ENCODE results near the gene GSK3B. TPM values are rescaled to one million over a fixed set of nuclear protein-coding genes. Genes with fewer than 3 reads are reported as not detected.

The GSK3B gene
- total and polyA plus RNA-seq, 2 donors (not counting 1 experiment from before 2014, with no cell fraction given) = 12.3 to 33.3 TPM

GRCh38 chr3:119873646-119874045 lies 220.6 kb downstream of the GSK3B start:
- peaks cover 5% of the 10 kb centered on the region for H3K4me1 Mint-ChIP-seq
- Histone ChIP-seq H3K79me2 (ENCODE audit: control insufficient read depth, insufficient read depth, low read length) (no peaks in the 10 kb centered on the region), H3K4me2 (replicated peaks; ENCODE audit: low read depth, low read length, poor library complexity, severe bottlenecking) (no peak overlapping the region), H2AFZ (ENCODE audit: insufficient read depth, low read depth, low read length, poor library complexity, severe bottlenecking) (no peak overlapping the region), H3K9ac (ENCODE audit: low read length) (no peak overlapping the region), H3K36me3 (replicated peaks in 1 of 2; ENCODE audit: control extremely low read depth in 1 of 2, control insufficient read depth in 1 of 2, extremely low read depth in 1 of 2, insufficient read depth in 2 of 2, low read length in 1 of 2) (peaks cover 0 to 3% of the 10 kb centered on the region in 2 experiments), H3K27ac (ENCODE audit: low read length in 2 of 2) (no peak overlapping the region), H3K9me3 (ENCODE audit: control extremely low read depth in 1 of 3, control insufficient read depth in 2 of 3, insufficient read depth in 1 of 3, low read length in 2 of 3) (peaks cover 0 to 1% (median 0%) of the 10 kb centered on the region in 3 donors), H4K20me1 (ENCODE audit: control insufficient read depth, insufficient read depth, low read length, poor library complexity, severe bottlenecking) (no peaks in the 10 kb centered on the region), H3K4me1 (ENCODE audit: control insufficient read depth in 2 of 2, insufficient read depth in 2 of 2, low read length in 2 of 2) (no peaks in the 10 kb centered on the region), H3K4me3 (ENCODE audit: control extremely low read depth in 1 of 5, extremely low read depth in 1 of 5, insufficient read depth in 1 of 5, low read depth in 2 of 5, low read length in 4 of 5) (no peak overlapping the region), H3K27me3 (replicated peaks in 1 of 4; ENCODE audit: control extremely low read depth in 1 of 4, control insufficient read depth in 3 of 4, insufficient read depth in 4 of 4, low read length in 3 of 4) (no peaks in the 10 kb centered on the region)
- ATAC-seq (ENCODE audit: low read depth) (no peak), DNase-seq (no peak)
- WGBS (ENCODE audit: insufficient coverage) = no CpG with 5 or more reads among the region's 2 CpGs
- no peaks in the 10 kb centered on the region for H3K9me3 Mint-ChIP-seq (ENCODE audit: insufficient read depth)
- intact Hi-C loops (cut with micrococcal nuclease) = no loop called here
- H3K27me3 Mint-ChIP-seq = no peaks in the 10 kb centered on the region
- POLR2A ChIA-PET = no interaction called here
- CTCF ChIA-PET = interaction anchor here (1.2 kb wide), 1 partner anchor 688 kb away, joined by 3 read pairs; no protein-coding TSS in a partner anchor
- H3K4me3 Mint-ChIP-seq = no peak overlapping the region
- H3K27ac Mint-ChIP-seq = no peak overlapping the region
- no peak for TF ChIP-seq EZH2 (IDR thresholded peaks at IDR 0.05; ENCODE audit: borderline replicate concordance, insufficient read depth, low read depth, low read length, poor library complexity, severe bottlenecking)
- TF ChIP-seq CTCF (IDR thresholded peaks at IDR 0.05) = no peak

- H3K4me2 ChIP-seq (replicated peaks; ENCODE audit: low read depth, low read length, poor library complexity, severe bottlenecking) = no peak overlapping the region
- Mint-ChIP-seq H3K9me3 (ENCODE audit: insufficient read depth) (no peaks in the 10 kb centered on the region), H3K4me1 (peaks cover 10% of the 10 kb centered on the region), H3K27ac (no peak overlapping the region), H3K27me3 (no peaks in the 10 kb centered on the region), H3K4me3 (no peak overlapping the region)
- ATAC-seq (ENCODE audit: low read depth) (no peak), DNase-seq (no peak)
- H3K79me2 ChIP-seq (ENCODE audit: control insufficient read depth, insufficient read depth, low read length) = no peaks in the 10 kb centered on the region
- peaks cover 0 to 6% of the 10 kb centered on the region in 2 donors for H3K4me1 ChIP-seq (ENCODE audit: control insufficient read depth in 2 of 2, insufficient read depth in 2 of 2, low read length in 2 of 2)
- no peak overlapping the region for H3K27ac ChIP-seq (ENCODE audit: low read length in 2 of 2)
- no CpG with 5 or more reads among the region's 2 CpGs for WGBS (ENCODE audit: insufficient coverage)
- H3K36me3 ChIP-seq (replicated peaks in 1 of 2; ENCODE audit: control extremely low read depth in 1 of 2, control insufficient read depth in 1 of 2, extremely low read depth in 1 of 2, insufficient read depth in 2 of 2, low read length in 1 of 2) = peaks cover 0 to 3% of the 10 kb centered on the region in 2 experiments
- H3K27me3 ChIP-seq (replicated peaks in 1 of 4; ENCODE audit: control extremely low read depth in 1 of 4, control insufficient read depth in 3 of 4, insufficient read depth in 4 of 4, low read length in 3 of 4) = no peaks in the 10 kb centered on the region
- no peak overlapping the region for H2AFZ ChIP-seq (ENCODE audit: insufficient read depth, low read depth, low read length, poor library complexity, severe bottlenecking)
- intact Hi-C loops (cut with micrococcal nuclease) = no loop called here
- no peak overlapping the region for H3K4me3 ChIP-seq (ENCODE audit: control extremely low read depth in 1 of 5, extremely low read depth in 1 of 5, insufficient read depth in 1 of 5, low read depth in 2 of 5, low read length in 4 of 5)
- H3K9me3 ChIP-seq (ENCODE audit: control extremely low read depth in 1 of 3, control insufficient read depth in 2 of 3, insufficient read depth in 1 of 3, low read length in 2 of 3) = peaks cover 0 to 1% (median 0%) of the 10 kb centered on the region in 3 donors
- ChIA-PET POLR2A (no interaction called here), CTCF (no interaction called here)
- H3K9ac ChIP-seq (ENCODE audit: low read length) = no peak overlapping the region
- no peaks in the 10 kb centered on the region for H4K20me1 ChIP-seq (ENCODE audit: control insufficient read depth, insufficient read depth, low read length, poor library complexity, severe bottlenecking)
- TF ChIP-seq CTCF (IDR thresholded peaks at IDR 0.05) (no peak), EZH2 (IDR thresholded peaks at IDR 0.05; ENCODE audit: borderline replicate concordance, insufficient read depth, low read depth, low read length, poor library complexity, severe bottlenecking) (no peak)
These were observed 221.5 kb downstream of the GSK3B start for GRCh38 chr3:119872773-119873172.

Data from B cell (primary cell).